Testis (tissue), 2 donors: ENCODE measurements around the gene TSPAN2.

Source experiments
- CTCF ChIP-seq, 3 experiments: fragments of 450-650 bp in 2 of 3; fragments of 200-600 bp in 1 of 3; sonication (generic) in 1 of 3; IDR thresholded peaks; one replicate each; pipeline ENCODE4 v1.5.1; 2016 to 2019; ENCODE audit warnings: antibody characterized with exemption in 3 of 3, mild to moderate bottlenecking in 2 of 3, moderate library complexity in 1 of 3
- POLR2A ChIP-seq: fragments of 450-650 bp; IDR thresholded peaks from one replicate; pipeline ENCODE4 v1.6.1; 2017; ENCODE audit warnings: antibody characterized with exemption, mild to moderate bottlenecking, moderate library complexity

- TF ChIP-seq CTCF (IDR thresholded peaks at IDR 0.05) (no peak), POLR2A (no peak)
Observed at GRCh38 chr1:115063228-115063901, 25.9 kb downstream of the TSPAN2 start.
